Endothelial cell of coronary artery (primary cell): ENCODE results near the gene LSM14B. TPM values are rescaled to one million over a fixed set of nuclear protein-coding genes. Genes with fewer than 3 reads are reported as not detected.

ENCODE experiments used
- total RNA-seq: library from RNA; depleted of rRNA; stranded (reverse); fragments of >200 nt; gene quantifications from 2 replicates; pipeline ENCODE4 v1.2.3, GENCODE V29; 2014

The LSM14B gene
- 35.2 and 36.6 TPM in 2 replicates for total RNA-seq

GRCh38 chr20:62121776-62122653 is at the start of gene LSM14B:
TSS of gene LSM14B (plus strand) at chr20:62122475. CDS start at chr20:62122667, 192 bp downstream.

DNA sequence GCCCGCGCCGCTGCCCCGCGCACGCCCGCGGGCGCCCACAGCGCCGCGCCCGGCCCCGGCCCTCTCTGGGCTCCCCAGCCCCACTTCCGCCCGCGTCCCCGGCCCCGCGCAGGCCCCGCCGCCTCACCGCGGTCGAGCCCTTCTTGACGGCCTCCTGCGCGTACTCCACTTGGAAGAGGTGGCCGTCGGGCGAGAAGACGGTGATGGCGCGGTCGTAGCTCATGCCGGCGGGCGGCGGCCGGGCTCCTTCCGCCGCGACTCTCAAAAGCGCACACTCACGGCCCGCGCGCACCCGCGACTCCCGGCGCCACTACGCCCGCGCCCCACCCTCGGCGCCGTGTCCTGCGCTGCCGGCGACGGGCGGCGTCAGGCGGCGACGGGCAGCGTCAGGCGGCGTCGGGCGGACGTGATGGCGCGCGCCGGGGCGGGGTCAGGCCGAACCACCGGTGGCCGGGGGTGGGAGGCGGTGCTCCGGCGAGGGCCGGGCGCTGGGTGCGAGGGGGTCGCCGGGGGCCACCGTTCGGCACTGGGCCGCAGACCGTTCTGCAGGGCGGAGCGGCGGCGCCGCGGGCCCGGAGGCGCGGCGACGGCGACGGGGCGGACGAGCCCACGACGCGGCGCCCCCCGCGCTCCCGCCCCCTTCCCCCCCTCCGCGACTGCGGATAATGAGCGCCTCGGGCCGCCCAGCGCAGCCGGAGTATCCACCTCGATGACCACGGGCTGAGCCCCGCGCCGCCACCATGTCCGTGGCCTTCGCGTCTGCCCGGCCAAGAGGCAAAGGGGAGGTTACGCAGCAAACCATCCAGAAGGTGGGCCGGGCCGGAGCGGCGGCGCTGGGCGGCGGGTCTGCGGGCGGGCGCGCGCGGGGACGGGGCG is 21.0 kb downstream of the LSM14B start, which contains the start of the genes PSMA7 and SS18L1:
Gene PSMA7, minus strand, starts transcription at position 314 of the 876 bp plus-strand sequence. Its CDS starts 91 bp downstream, at position 223.
Gene SS18L1, plus strand, starts transcription at position 689 of the 876 bp plus-strand sequence. Its CDS starts 52 bp downstream, at position 741.

DNA sequence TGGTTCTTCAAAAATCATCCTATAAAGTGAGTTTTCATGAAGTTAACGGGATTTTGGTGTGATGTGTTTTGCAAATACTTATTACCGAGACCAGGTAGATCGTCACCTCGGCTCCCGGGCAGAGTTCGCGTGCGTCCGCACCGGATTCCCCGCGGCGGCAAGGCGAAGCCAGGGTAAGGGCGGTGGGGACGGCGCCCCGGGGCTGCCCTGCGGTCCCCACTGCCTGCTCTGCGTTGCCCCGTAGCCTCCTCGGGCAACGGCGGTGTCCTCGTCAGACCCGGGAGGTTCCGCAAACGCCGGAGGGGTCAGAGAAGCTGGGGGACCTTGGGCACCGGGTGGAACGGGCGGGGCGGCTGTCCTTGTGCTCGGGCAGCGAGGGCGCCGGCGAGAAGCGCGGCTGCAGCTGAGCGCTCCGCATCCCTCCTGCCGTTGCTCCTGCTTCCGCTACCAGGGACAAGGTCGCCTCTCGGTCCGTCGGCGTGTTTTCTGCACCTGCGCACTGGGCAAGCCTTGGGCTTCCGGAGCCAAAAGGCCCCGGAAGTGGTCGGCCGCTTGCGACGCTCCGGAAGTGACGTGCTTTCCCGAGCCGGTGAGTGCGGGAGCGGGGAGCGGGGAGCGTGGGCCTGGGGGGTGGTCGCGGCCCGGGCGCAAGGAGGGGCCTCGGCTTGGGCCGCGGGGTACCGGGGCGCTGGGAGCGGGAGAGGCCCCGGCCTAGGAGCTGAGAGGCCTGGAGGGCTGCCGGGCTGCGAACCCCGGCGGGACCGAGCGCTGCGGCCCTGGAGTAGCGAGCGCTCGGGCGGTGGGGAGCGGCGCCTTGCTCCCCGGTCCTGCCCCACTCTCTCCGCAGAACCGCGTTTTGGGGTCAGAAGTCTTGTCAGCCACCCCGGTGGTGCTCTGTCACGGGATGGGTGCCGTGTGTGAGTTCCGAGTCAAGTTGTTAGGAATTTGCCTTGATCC is 60.5 kb downstream of the LSM14B start, which contains the start of gene MTG2:
Gene MTG2, plus strand, starts transcription at position 560 of the 957 bp plus-strand sequence. CDS start 10,393 bp downstream, outside the sequence.

Other genes starting within 250 kb of the LSM14B start
- gene TAF4, start 56.6 kb upstream of the LSM14B start, total RNA-seq = 2.9 and 5.3 TPM in 2 replicates
- 559 and 583 TPM in 2 replicates for gene PSMA7, start 20.9 kb downstream of the LSM14B start, total RNA-seq
- gene SS18L1, start 21.3 kb downstream of the LSM14B start, total RNA-seq = 9.8 and 13.5 TPM in 2 replicates
- gene MTG2, start 60.6 kb downstream of the LSM14B start, total RNA-seq = 14.4 and 16.8 TPM in 2 replicates
- gene HRH3, start 97.8 kb downstream of the LSM14B start, total RNA-seq = not detected in 2 replicates
- 17.2 and 26.8 TPM in 2 replicates for gene OSBPL2, start 116.0 kb downstream of the LSM14B start, total RNA-seq
- 110 and 141 TPM in 2 replicates for gene ADRM1, start 180.5 kb downstream of the LSM14B start, total RNA-seq
- gene LAMA5, start 244.8 kb downstream of the LSM14B start, total RNA-seq = 59.0 and 137 TPM in 2 replicates